ENCODE data around the gene HTRA1.

DNA sequence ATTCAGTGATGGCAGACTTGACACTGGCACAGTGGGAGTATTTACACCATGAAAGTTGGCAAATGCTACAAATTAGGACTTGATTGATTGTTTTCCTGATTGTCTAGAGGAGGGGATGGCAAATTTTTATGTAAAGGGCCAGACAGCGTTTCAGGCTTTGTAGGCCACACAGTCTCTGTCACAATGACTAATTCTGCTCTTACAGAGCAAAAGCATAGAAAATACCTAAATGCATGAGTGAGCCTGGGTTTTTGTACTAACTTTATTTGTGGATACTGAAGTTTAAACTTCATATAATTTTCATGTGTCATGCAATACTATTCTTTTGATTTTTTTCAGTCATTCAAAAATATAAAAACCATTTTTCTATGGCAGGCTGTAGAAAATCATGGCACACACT is 15.9 kb upstream of the HTRA1 start:
- TF ChIP-seq, protein P1, sequence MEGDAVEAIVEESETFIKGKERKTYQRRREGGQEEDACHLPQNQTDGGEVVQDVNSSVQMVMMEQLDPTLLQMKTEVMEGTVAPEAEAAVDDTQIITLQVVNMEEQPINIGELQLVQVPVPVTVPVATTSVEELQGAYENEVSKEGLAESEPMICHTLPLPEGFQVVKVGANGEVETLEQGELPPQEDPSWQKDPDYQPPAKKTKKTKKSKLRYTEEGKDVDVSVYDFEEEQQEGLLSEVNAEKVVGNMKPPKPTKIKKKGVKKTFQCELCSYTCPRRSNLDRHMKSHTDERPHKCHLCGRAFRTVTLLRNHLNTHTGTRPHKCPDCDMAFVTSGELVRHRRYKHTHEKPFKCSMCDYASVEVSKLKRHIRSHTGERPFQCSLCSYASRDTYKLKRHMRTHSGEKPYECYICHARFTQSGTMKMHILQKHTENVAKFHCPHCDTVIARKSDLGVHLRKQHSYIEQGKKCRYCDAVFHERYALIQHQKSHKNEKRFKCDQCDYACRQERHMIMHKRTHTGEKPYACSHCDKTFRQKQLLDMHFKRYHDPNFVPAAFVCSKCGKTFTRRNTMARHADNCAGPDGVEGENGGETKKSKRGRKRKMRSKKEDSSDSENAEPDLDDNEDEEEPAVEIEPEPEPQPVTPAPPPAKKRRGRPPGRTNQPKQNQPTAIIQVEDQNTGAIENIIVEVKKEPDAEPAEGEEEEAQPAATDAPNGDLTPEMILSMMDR (IDR thresholded peaks at IDR 0.05), result no peak
- TF ChIP-seq POLR2AphosphoS5 (IDR thresholded peaks at IDR 0.05), result no peak

All from sigmoid colon (tissue), 4 donors.